Dermis lymphatic vessel endothelial cell (primary cell): ENCODE results near the gene ASB2. TPM values are rescaled to one million over a fixed set of nuclear protein-coding genes. Genes with fewer than 3 reads are reported as not detected.

Experiments used
- total RNA-seq: library from RNA; depleted of rRNA; stranded (reverse); fragments of >200 nt; gene quantifications from 2 replicates; pipeline ENCODE4 v1.2.1, GENCODE V29; 2014

Gene ASB2, protein sequence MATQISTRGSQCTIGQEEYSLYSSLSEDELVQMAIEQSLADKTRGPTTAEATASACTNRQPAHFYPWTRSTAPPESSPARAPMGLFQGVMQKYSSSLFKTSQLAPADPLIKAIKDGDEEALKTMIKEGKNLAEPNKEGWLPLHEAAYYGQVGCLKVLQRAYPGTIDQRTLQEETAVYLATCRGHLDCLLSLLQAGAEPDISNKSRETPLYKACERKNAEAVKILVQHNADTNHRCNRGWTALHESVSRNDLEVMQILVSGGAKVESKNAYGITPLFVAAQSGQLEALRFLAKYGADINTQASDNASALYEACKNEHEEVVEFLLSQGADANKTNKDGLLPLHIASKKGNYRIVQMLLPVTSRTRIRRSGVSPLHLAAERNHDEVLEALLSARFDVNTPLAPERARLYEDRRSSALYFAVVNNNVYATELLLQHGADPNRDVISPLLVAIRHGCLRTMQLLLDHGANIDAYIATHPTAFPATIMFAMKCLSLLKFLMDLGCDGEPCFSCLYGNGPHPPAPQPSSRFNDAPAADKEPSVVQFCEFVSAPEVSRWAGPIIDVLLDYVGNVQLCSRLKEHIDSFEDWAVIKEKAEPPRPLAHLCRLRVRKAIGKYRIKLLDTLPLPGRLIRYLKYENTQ
- not detected in 2 replicates for total RNA-seq

DNA sequence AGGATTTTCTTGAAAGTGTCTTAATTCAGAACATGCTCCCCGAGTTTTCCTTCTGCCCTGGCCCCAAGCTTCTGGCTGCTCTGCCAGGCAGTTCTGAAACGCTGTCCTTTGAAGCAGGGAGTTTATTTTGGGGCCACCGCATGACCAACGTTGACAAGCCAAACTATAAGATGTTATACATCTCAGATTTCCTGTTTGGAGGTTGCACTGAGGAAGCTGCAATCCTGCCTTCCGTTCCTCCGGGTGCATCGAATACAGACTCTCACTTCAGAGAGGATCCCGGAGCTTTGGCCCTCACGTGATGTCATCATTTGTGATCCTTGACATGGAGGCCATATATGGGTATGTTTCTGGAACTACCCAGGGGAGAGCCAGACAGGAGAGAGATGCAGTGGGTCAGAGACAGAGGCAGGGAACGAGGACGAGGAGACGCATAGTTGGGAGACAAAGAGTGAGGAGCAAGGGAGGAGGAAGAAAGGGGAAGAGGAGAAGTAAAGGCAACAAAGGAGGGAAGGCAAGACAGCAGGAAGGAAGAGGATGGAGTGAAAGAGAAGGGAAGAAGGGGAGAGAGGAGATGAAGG, at the start of gene ASB2:
TSS of gene ASB2 (minus strand) at position 94 of the 581 bp plus-strand sequence. CDS start 12,031 bp downstream, outside the sequence.

DNA sequence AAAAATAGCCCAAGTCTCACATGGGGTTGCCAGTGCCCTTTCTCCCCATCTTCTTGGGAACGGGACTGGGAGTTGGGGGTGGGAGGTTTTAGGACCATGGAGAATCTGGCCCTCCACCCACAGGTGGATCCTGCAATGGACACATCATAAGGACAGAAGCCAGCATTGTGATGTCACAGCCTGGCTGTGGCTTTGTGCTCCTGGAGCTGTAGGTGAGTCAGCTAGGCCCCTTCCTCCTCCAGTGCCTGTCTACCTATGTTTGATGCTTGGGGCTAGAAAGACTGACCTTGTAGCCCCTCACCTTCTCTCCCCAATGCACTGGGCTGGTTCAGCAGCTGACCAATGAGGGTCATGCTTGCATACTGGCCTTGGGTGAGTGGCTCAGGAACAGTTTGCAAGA, 20.7 kb upstream of the ASB2 start, which contains the start of gene CCDC197:
TSS of gene CCDC197 (plus strand) at position 220 of the 400 bp plus-strand sequence. CDS start 831 bp downstream, outside the sequence.

DNA sequence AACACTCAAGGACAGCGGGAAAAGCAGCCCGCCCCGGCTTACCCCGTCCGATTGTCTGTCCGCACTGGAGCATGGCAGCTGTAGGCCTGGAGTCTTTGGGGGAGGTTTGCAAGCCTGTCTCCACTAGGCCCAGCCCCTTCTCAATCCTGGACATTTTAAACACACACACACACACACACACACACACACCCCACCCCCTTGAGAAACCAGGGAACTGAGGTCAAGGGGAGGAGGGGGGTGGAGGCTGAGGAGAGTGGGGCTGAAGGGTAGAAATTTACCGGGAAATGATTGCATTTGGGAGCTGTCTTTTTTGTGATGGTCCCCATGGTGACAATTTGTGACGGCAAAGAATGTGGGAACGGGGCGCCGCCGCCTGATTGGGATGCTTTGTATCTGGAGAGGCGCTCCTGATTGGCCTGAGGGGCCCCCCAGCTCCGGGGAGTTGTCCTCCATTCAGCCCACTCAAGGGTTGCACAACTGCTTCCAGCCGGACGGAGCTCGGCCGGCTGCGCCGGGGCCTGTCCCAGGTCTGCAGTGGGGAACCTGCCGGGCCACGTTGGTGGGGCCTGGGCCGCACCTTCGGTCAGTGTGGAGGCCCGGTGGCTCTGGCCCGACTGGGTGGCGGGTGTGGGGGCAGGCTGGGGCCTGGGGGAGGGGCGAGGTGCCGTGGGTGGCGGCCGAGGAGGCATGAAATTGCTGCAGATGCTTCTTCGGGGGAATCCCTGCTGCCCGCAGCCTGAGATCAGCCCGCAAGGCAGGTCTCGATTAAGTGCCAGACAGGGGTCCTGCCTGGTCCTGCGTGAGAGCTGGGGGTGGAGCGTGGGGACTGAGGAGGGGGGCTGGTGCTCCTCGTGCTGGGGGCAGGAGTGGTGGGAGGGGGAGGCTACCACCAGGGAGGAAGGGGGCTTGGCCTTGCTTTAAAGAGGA, 49.2 kb downstream of the ASB2 start, which contains the start of gene FAM181A:
TSS of gene FAM181A (plus strand) at position 472 of the 927 bp plus-strand sequence. CDS start 942 bp downstream, outside the sequence.

Other genes with a start within 250 kb of the ASB2 start
- gene PRIMA1, start 188.1 kb downstream of the ASB2 start, total RNA-seq: not detected in 2 replicates
- gene FAM181A, start 49.2 kb downstream of the ASB2 start, total RNA-seq: not detected in 2 replicates
- gene CCDC197, start 20.7 kb upstream of the ASB2 start, total RNA-seq: not detected in 2 replicates
- 0.11 and 0.60 TPM in 2 replicates for gene OTUB2, start 49.8 kb upstream of the ASB2 start, total RNA-seq
- 75.4 and 103 TPM in 2 replicates for gene DDX24, start 104.6 kb upstream of the ASB2 start, total RNA-seq
- gene IFI27L1, start 104.7 kb upstream of the ASB2 start, total RNA-seq: 8.3 and 11.6 TPM in 2 replicates
- 2.2 and 4.7 TPM in 2 replicates for gene IFI27, start 134.2 kb upstream of the ASB2 start, total RNA-seq
- 3.4 and 4.2 TPM in 2 replicates for gene IFI27L2, start 153.0 kb upstream of the ASB2 start, total RNA-seq
- not detected in 2 replicates for gene PPP4R4, start 197.8 kb upstream of the ASB2 start, total RNA-seq